ENCODE data around the gene ZACN.

Gene ZACN

DNA sequence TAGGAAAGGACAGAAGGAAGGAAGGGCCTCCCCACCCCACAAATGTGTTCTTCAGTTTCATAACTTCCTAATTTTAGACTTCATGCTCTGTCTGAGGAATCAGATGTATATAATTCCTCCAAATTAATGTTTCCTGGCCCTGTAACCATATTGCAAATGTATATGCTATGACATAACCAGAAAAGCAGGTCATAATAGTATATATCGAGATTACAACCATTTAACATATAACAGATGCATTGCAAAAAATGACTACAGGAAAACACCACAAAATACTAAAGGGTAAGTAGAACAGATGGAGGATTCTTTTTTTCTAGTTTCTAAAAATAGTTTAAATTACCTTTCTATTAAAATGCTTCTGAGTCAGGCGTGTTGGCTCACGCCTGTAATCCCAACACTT is 27.7 kb downstream of the ZACN start:
- DNase-seq, result no peak

DNA sequence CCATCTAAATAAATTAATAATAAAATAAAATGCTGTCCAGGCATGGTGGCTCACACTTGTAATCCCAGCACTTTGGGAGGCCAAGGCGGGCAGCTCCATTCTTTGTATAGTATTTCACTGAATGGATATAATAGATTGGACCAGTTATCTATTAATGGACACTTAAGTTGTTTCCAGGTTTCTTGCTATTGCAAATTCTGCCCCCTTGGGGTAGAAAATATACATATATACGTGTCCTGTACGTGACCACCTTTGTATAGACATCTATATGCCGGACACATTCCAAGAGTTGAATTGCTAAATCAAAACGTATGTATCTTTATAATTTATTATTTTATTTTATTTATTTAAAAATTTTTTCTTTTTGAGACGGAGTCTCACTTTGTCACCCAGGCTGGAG is 28.5 kb downstream of the ZACN start:
- DNase-seq, result no peak

DNA sequence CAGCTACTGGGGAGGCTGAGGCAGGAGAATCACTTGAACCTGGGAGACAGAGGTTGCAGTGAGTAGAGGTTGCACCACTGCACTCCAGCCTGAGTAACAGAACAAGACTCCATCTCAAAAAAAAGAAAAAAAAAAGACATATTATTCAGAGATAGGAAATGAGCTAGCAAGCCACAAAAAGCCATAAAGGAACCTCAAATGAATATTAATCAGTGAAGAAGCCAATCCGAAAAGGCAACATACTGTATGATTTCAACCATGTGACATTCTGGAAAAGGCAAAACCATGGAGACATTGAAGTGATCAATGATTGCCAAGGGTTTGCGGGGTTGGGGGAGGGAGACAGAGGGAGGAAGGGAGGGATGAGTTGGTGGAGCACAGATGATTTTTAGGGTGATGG is 33.0 kb downstream of the ZACN start:
- no peak for DNase-seq

- DNase-seq, result no peak
These were observed 36.3 kb downstream of the ZACN start for GRCh38 chr17:76115138-76115754.

GRCh38 chr17:76119409-76120371 is 40.7 kb downstream of the ZACN start:
- DNase-seq, result no peak

DNA sequence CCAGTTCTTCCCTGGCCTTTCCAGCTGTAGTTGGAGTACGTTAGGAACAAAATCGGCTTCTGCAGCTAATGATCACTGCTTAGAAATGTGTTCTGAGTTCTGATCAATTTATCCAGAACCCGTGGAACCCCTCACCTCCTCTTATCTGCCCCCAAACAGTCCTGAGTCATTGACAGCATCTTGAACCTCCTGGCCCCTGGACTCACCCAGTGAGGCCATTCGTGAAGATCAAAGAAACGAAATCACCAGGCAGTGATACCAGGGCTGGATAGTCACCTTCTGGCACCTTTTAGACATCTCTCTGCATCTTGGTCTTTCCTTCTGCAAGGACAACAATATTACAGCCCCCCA is 41.7 kb downstream of the ZACN start:
- no peak for DNase-seq

GRCh38 chr17:76121932-76122430 is 43.0 kb downstream of the ZACN start:
- DNase-seq, result no peak

DNA sequence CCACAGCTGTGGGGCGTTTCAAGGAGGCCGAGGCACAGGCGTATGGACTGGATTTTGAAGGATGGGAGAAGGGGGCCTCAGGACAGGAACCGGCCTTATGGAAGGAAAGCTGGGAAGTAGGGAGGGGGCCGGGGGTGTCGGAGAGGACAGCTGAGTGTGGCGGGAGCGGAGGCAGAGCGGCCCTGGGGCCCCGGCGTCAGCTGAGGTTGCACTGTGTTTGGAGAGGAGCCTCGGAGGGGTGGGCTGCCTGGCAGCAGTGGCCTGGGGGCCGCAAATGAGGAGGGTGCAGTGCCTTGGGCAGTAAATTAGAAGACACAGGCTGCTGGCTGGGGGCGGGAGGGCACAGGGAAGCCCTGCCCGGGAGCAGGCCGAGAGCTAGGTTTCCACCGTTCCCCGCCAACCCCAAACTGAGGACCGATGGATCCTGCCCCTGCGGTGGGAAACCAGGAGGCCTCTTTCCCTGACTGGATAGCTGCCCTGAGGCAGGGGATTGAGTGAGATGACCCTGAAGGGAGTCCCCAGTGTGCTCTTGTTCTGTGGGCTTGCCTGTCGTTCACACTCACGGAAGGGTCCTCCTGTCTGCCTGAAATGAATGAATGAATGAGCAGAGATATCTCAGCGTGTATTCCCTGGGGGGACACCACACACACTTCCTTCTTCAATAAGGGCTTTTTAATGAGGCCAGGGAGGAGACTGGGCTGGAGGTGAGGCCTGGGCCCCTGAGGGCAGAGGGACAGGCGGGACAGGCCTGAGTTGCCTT is 43.6 kb downstream of the ZACN start:
- DNase-seq, result no peak

DNA sequence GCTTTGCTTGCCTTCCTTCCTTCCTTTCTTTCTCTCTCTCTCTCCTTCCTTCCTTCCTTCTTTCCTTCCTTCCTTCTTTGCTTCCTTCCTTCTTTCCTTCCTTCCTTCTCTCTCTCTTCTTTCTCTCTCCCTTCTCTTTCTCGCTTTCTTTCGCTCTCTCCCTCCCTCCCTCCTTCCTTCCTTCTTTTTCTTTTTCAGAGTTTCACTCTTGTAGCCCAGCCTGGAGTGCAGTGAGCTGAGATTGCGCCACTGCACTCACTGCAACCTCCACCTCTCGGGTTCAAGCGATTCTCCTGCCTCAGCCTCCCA is 44.2 kb downstream of the ZACN start:
- no peak for DNase-seq

GRCh38 chr17:76123749-76124581 is 45.0 kb downstream of the ZACN start:
- no peak for DNase-seq

DNA sequence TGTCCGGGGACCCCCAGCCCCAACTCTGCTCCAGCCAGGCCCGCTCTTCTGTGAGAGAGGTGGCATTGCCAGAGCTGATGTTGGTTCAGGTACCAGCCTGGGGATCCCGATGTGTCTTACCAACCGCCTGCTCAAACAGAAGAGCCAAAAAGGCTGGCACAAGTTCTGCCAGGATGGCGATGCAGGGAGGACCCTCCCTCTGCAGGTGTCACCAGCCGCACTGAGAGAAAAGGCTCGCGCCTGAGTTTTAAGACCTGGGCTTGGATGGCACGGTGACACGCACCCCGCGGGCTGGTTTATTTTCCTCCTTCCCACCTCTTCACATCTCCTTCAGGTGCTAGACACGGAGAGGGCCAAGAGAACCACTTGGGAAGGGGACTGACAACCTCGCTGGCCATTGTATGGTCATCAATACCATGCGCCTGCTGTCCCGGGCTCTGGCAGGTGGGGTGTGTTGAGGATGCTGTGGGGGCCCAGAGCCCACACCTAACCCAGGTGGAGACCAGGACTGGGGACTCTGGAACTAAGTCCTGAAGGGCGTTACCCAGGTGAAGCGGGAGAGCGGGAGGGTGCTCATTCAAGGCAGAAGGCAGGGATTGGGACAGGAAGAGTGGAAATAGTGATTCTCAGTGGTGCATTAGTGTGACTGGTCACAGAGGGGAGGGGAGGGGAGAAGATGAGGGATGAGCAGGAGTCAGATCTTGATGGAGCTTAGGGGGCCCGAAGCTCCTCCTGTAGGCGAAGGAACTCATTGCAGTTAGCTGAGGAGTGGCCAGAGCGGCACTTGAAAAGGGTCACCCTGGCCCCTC is 45.8 kb downstream of the ZACN start:
- no peak for DNase-seq

GRCh38 chr17:76125391-76125675 is 46.4 kb downstream of the ZACN start:
- no peak for DNase-seq

- DNase-seq, result no peak
These were observed 46.9 kb downstream of the ZACN start for GRCh38 chr17:76125922-76126321.

DNA sequence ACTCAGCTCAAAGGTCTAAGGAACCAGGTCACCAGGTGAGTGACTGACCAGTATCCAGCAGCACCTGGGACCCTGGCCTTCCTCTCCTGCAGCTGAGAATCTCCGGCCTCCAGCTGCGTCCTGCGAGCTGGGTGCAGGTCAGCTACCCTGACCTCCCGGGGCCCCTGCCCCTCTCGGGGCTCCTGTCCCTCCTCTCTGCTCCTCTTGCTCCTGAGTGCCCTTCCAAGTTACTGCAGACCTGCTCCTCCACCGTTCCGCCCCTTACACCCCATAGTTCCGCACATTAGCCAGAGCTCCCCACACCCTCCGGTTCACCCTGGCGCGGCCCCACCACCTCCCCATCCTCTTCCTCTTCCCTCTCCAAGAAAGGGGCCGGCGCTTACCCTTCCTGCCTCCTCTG is 51.5 kb downstream of the ZACN start:
- no peak for DNase-seq

DNA sequence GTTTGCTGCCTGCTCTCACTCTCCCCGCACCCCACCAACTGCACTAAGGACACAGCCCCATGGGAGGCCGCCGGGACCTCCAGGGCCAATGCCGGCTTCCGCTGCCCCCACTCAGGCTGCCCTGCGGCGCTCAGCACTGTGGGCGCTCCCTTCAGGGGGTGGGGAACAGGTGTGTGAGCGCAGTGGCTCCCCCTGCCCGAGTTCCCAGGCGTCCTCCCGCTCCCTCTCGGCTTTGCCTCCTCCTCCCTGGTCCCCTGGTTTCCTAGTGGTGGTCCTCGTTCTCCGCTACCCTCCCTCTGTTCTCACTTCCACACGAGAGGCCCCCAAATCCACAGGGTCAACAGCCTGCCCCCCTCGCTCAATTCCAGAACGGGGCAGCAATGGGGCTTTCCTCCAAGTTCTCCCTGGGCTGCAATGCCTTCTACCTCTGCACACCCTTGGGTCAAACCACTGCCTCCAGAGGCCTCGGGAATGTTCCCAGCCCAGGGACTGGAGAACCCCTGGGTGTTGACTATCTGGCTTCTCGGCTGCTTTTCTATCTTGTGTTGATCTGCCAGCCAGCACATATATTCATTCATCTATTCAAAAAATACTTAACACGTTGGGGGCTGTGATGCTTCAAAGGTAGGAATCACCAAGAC is 52.2 kb downstream of the ZACN start:
- no peak for DNase-seq

DNA sequence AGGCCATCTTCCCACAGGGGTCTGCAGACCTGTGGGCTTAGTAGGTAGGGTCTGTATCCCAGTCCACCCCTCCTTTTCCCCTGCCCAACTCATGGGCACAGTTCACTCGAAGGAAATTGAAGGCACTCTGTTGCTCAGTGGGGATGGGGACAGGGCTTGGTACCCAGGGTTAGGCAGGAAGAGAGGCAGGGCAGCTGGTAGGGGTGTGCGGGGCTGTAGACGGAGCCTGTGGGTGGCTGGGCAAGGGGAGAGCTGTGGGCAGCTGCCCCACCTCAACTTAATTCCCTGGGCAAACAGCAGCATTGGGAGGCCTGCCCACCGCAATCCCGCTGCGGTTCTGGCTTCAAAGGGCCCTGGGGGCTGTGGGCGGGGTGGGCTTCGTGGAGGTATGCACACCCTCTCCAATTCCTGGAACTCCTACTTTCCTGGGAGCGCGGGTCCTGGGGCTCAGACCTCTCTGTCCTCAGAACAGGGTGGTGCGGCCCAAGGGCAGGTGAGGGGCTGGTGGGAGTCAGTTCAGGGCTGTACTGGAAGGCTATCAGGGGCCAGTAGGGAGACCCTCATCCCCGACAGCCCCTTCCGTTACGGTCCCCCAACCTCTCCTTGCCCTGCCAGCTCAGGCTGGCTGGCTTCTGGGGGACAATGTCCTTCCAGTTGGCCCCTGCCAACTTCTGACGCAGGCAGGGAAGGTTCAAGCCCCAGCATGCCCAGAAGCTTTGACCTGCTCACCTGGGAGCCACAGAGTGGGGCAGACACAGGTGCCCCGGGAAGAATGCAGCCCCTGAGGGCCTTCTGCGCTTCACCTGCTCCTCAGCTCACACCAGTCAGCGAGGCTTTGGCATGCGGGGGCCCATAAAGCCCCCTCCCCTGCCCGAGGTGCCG is 53.0 kb downstream of the ZACN start:
- DNase-seq, result peak; percentile 6
